SK-N-SH treated with all-trans-retinoic acid at 6 μM for 48 hours (cell line): ENCODE results near the gene PPFIA1.

Experiments
- GLIS3 ChIP-seq: fragments of 250-450 bp; sonication (Bioruptor Pico); IDR thresholded peaks from 2 replicates; pipeline ENCODE4 v1.5.0; 2020; ENCODE audit warnings: mild to moderate bottlenecking, moderate library complexity
- PPARA ChIP-seq: fragments of 250-450 bp; sonication (Bioruptor Pico); IDR thresholded peaks from 2 replicates; pipeline ENCODE4 v1.5.0; 2020; ENCODE audit warnings: mild to moderate bottlenecking, borderline replicate concordance
- ZC3H10 ChIP-seq: fragments of 250-450 bp; sonication (Bioruptor Pico); IDR thresholded peaks from 2 replicates; pipeline ENCODE4 v1.5.1; 2021; ENCODE audit warnings: mild to moderate bottlenecking, moderate library complexity
- ZFP3 ChIP-seq: fragments of 250-450 bp; sonication (Bioruptor Pico); IDR thresholded peaks from 2 replicates; pipeline ENCODE4 v1.5.0; 2020; ENCODE audit warnings: mild to moderate bottlenecking, moderate library complexity
- ZNF8 ChIP-seq: fragments of 450-650 bp; formaldehyde crosslinking; IDR thresholded peaks from 2 replicates; pipeline ENCODE4 v1.5.0; 2020; ENCODE audit warnings: mild to moderate bottlenecking, moderate library complexity
- TF ChIP-seq, protein P1 (sequence below): fragments of 250-450 bp; sonication (Bioruptor Pico); IDR thresholded peaks from 2 replicates; pipeline ENCODE4 v1.8.0; 2021; ENCODE audit warnings: low read depth, mild to moderate bottlenecking, moderate library complexity, borderline replicate concordance
- TF ChIP-seq, protein P2 (sequence below): fragments of 250-450 bp; sonication (Bioruptor Pico); IDR thresholded peaks from 2 replicates; pipeline ENCODE4 v1.8.0; 2020; ENCODE audit warnings: mild to moderate bottlenecking, moderate library complexity, borderline replicate concordance
- TF ChIP-seq, protein P3 (sequence below): fragments of 250-450 bp; sonication (Bioruptor Pico); IDR thresholded peaks from 2 replicates; pipeline ENCODE4 v1.5.1; 2020; ENCODE audit warnings: low read depth, mild to moderate bottlenecking, moderate library complexity

DNA sequence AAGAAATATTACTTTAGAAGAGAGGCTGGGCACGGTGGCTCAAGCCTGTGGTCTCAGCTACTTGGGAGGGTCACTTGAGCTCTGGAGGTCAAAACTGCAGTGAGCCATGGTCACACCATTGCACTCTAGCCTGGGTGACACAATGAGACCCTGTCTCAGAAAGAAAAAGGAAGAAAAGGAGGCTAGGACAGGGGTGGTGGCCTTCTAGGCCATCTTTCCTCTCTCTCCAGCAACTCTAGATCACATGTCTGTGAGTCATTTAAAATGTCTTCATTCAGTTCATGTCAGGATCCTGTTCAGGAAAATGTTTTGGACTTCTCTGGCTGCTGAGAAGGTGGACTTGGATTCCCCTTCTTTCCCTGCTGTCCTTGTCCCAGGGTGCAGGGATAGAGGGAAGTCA, 53.3 kb downstream of the PPFIA1 start:
- TF ChIP-seq, protein P1, sequence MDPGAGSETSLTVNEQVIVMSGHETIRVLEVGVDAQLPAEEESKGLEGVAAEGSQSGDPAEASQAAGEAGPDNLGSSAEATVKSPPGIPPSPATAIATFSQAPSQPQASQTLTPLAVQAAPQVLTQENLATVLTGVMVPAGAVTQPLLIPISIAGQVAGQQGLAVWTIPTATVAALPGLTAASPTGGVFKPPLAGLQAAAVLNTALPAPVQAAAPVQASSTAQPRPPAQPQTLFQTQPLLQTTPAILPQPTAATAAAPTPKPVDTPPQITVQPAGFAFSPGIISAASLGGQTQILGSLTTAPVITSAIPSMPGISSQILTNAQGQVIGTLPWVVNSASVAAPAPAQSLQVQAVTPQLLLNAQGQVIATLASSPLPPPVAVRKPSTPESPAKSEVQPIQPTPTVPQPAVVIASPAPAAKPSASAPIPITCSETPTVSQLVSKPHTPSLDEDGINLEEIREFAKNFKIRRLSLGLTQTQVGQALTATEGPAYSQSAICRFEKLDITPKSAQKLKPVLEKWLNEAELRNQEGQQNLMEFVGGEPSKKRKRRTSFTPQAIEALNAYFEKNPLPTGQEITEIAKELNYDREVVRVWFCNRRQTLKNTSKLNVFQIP (CRISPR knock-in tag), result no peak
- TF ChIP-seq, protein P2, sequence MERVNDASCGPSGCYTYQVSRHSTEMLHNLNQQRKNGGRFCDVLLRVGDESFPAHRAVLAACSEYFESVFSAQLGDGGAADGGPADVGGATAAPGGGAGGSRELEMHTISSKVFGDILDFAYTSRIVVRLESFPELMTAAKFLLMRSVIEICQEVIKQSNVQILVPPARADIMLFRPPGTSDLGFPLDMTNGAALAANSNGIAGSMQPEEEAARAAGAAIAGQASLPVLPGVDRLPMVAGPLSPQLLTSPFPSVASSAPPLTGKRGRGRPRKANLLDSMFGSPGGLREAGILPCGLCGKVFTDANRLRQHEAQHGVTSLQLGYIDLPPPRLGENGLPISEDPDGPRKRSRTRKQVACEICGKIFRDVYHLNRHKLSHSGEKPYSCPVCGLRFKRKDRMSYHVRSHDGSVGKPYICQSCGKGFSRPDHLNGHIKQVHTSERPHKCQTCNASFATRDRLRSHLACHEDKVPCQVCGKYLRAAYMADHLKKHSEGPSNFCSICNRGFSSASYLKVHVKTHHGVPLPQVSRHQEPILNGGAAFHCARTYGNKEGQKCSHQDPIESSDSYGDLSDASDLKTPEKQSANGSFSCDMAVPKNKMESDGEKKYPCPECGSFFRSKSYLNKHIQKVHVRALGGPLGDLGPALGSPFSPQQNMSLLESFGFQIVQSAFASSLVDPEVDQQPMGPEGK (CRISPR knock-in tag), result no peak
- TF ChIP-seq ZNF8 (CRISPR knock-in tag), result no peak
- TF ChIP-seq GLIS3 (CRISPR knock-in tag), result no peak
- TF ChIP-seq ZFP3, result no peak
- TF ChIP-seq, protein P3, sequence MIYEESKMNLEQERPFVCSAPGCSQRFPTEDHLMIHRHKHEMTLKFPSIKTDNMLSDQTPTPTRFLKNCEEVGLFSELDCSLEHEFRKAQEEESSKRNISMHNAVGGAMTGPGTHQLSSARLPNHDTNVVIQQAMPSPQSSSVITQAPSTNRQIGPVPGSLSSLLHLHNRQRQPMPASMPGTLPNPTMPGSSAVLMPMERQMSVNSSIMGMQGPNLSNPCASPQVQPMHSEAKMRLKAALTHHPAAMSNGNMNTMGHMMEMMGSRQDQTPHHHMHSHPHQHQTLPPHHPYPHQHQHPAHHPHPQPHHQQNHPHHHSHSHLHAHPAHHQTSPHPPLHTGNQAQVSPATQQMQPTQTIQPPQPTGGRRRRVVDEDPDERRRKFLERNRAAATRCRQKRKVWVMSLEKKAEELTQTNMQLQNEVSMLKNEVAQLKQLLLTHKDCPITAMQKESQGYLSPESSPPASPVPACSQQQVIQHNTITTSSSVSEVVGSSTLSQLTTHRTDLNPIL (CRISPR knock-in tag), result no peak
- no peak for TF ChIP-seq PPARA (CRISPR knock-in tag)
- TF ChIP-seq ZC3H10, result no peak
